GM12875 (cell line): ENCODE results near the gene FAAP20.

ENCODE experiments used
- H3K4me3 ChIP-seq: one replicate; pipeline ENCODE4 v1.5.1; 2011; ENCODE audit warnings: low read depth, low read length, control low read depth
- TF ChIP-seq, protein P1 (sequence below): IDR thresholded peaks from 2 replicates; pipeline ENCODE4 v1.5.1; 2011; ENCODE audit warnings: low read depth, mild to moderate bottlenecking, control low read depth, inconsistent platforms, low read length, moderate library complexity, borderline replicate concordance; ENCODE audit not compliant: insufficient read depth

The FAAP20 gene

DNA sequence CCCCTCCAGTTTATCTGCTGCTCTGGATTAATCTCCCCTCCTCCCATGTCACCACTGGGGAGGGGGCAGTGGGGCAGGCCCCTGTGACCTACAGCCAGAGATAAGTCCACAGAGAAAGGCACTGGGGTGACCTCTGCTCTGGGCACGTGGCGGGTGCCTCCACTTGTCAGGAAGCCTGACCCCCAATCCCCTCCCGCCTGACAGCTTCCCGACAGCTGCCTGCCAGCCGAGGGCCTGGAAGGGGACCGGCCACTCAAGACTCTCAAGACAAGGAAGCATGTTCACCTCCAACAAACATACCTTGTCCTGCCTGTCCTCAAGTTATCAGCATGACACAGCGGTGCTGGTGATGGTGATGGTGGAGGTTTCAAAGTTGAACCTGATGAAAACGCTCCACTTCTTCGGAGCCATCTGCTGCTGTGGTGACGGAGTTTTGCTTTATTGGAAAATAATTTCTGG lies 3.2 kb upstream of the FAAP20 start:
- TF ChIP-seq, protein P1, sequence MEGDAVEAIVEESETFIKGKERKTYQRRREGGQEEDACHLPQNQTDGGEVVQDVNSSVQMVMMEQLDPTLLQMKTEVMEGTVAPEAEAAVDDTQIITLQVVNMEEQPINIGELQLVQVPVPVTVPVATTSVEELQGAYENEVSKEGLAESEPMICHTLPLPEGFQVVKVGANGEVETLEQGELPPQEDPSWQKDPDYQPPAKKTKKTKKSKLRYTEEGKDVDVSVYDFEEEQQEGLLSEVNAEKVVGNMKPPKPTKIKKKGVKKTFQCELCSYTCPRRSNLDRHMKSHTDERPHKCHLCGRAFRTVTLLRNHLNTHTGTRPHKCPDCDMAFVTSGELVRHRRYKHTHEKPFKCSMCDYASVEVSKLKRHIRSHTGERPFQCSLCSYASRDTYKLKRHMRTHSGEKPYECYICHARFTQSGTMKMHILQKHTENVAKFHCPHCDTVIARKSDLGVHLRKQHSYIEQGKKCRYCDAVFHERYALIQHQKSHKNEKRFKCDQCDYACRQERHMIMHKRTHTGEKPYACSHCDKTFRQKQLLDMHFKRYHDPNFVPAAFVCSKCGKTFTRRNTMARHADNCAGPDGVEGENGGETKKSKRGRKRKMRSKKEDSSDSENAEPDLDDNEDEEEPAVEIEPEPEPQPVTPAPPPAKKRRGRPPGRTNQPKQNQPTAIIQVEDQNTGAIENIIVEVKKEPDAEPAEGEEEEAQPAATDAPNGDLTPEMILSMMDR: no peak
- no peak overlapping the region for H3K4me3 ChIP-seq

DNA sequence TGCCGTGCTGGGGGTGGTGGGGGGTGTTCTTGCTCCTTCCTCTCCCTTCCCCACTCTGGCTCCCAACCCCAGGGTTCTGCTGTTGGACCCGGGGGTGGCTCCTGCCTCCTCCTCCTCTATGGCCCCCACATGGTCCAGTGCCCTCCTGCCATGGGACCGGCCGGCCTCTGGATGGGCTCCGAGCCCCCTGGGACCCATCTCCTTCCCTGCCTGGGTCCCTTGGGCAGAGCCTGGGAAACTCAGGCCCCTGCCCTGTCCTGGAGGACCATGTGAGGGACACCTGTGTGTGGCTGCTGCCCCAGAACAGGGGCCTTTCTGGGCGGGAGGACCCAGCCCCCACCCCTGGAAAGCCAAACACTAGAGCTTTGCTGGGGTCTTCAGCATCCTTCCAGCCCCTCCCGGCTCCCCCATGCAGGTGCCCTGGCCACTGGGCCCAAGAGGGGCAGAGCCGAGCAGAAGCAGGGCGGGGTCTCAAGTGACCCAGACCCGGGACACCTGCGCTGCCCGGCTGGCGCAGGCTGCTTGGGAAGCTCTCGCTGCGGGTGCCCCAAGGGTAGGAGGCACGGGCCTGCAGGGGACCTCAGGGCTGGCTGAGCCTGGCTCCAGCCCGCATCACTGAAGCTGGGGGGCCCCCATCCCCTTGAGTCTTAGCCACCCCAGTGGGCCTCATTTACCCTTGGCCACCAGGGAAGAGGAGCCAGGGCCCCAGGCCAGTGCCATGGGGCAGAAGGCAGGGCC lies 2.5 kb upstream of the FAAP20 start:
- TF ChIP-seq, protein P1: no peak

DNA sequence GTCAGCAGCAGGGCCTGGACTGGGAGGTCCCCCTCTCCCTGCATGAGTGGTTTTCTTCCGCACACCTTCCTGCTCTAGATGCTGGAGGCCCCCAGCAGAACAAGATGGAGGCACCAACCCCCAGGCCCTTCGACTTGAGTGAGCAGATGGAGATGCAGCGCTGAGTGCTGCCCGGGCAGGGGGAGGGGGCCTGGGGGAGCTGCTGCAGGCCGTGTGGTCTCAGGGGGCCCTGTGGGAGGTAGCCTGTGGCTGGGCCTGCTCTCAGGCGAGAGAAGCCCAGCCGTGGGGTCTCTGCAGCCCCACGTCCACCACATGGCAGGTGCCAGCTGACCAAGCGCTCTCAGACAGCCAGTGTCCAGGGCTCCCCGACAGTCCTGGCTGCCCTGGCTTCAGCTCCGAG lies 1.2 kb upstream of the FAAP20 start:
- H3K4me3 ChIP-seq: no peak overlapping the region
- TF ChIP-seq, protein P1: no peak

More for the DNA sequence above, 2.5 kb upstream of the FAAP20 start:
- H3K4me3 ChIP-seq: no peak overlapping the region

DNA sequence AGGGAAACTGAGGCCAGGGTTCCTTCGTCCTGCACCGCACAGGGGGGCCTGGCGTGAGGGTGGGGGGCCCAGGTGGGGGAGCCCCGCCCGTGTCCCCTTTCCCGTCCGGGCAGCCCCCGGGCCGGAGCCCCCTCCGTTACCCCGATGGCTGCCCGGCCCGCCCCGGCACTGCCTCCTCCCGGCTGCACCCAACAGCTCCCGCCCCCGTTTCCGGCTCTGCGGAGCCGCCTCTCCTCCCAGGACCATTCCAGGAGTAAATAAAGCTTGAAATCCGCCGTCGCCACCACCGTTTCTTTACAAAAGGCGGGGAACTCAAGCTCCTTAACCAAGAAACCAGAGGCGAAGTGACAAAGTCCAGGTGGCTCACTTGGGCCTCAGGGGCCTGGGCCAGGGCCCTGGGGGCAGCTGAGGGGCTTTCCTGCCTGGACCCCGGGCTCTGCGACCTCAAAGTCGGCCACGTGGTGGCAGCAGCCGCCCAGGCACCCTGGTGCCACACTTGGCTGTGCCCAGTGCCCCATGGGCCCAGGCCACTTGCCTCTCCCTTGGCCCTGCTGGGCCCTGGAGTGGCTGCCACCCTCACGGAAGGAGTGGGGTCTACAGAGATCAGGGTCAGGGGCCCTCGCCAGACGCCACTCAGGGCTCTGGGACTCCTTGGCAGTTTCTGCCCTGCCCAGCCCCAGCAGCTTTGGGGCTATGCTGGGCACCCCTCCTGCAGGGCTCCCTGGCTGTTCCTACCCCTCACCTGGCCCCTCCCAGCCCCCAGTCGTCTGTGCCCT lies 514 bp upstream of the FAAP20 start:
- TF ChIP-seq, protein P1: peak; percentile 94
- peak overlapping the region; percentile 66 for H3K4me3 ChIP-seq

DNA sequence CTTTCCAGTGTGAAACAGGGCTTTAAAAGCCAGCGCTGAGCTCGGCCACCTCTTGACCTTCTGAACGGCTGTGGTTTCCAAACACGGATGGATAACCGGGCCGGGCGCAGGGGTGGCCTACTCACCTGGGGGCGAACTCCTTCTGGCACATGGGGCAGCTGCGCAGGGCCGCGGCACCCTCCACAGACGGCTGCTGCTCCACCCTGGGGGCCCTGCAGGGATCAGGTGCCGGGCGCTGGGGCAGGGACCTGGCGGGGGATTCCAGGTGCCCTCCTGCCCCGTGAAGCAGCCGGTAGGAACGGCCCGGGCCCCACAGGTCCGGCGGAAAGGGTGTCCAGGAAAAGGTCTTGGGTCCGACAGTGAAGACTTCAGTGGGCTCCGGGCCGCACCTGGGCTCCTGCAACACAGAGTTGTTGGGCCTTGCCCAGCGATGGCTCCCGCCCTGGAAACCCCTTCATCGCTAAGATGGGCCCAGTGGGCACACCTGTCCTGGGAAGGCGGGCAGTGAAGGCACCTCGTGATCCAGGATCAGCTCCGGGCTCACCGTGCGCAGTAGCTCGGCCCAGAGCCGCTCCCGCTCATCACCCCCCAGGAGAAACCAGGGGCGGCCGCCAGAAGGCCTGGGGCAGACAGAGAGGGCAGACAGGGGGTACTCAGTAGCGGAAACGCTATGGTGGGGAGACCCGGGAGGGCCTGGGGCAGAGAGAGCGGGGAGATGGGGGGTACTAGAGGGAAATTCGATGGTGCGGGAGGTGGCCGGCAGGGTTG lies 874 bp downstream of the FAAP20 start:
- peak overlapping the region; percentile 49 for H3K4me3 ChIP-seq
- TF ChIP-seq, protein P1: no peak

DNA sequence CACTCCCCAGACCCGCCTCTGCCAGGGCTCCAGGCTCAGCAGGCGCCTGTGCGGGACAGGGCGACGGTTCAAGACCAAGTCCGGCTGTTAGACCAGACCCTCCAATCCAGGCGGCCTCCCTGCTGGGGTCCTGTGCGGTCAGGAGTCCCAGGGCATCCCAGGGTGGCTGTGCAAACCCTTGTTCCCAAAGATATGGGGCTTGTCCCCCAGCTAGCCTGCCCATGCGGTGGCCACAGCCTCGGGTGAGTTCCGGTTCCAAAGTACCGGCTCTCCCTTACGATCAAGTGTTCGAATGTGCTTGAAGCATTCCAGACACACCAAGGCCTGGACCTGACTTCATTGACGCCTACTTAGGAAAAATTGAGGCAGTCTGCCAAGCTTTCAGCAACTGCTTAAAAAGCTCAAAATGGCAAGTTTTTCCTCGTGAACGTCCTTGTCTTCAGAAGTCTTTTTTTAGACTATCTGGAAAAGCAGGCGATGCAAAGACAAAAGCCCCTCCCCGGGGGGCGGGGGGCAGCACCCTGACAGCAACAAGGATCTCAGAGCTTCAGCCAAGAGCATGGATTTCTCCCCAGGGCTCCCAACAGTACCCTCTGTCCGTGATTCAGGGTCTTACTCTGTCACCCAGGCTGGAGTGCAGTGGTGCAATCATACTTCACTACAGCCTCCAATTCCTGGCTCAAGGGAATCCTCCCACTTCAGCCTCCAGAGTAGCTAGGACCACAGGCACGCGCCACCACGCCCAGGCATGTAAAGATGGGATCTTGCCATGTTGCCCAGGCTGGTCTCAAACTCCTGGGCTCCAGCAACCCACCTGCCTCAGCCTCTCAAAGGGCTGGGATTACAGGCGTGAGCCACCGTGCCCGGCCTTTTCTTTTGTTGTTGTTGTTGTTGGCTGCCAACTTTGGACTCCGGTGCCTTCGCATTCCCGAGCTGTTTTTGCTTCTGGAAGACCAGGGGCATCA lies 2.3 kb downstream of the FAAP20 start:
- H3K4me3 ChIP-seq: no peak overlapping the region
- TF ChIP-seq, protein P1: no peak
